ENCODE measurements around the gene SHLD1.

SHLD1 gene

GRCh38 chr20:5848711-5849505 lies 98.7 kb downstream of the SHLD1 start:
- no peak for DNase-seq (ENCODE audit: low spot score)

- no peak for DNase-seq (ENCODE audit: low spot score)
Observed at GRCh38 chr20:5855939-5856338, 105.7 kb downstream of the SHLD1 start.

GRCh38 chr20:5859608-5860007 lies 109.4 kb downstream of the SHLD1 start:
- DNase-seq (ENCODE audit: low spot score) = no peak

- DNase-seq (ENCODE audit: low spot score) = no peak
Observed at GRCh38 chr20:5862703-5863039, 112.5 kb downstream of the SHLD1 start.

- no peak for DNase-seq (ENCODE audit: low spot score)
Observed at GRCh38 chr20:5863040-5863833, 113.0 kb downstream of the SHLD1 start.

GRCh38 chr20:5864428-5864827 lies 114.2 kb downstream of the SHLD1 start:
- DNase-seq (ENCODE audit: low spot score) = no peak

- no peak for DNase-seq (ENCODE audit: low spot score)
Observed at GRCh38 chr20:5864873-5865587, 114.8 kb downstream of the SHLD1 start.

GRCh38 chr20:5865604-5866003 lies 115.4 kb downstream of the SHLD1 start:
- no peak for DNase-seq (ENCODE audit: low spot score)

GRCh38 chr20:5870568-5870981 lies 120.4 kb downstream of the SHLD1 start:
- DNase-seq (ENCODE audit: low spot score) = no peak

- no peak for DNase-seq (ENCODE audit: low spot score)
Observed at GRCh38 chr20:5871459-5872410, 121.5 kb downstream of the SHLD1 start.

- no peak for DNase-seq (ENCODE audit: low spot score)
Observed at GRCh38 chr20:5877128-5877527, 126.9 kb downstream of the SHLD1 start.

- DNase-seq (ENCODE audit: low spot score) = no peak
Observed at GRCh38 chr20:5880326-5880725, 130.1 kb downstream of the SHLD1 start.

- no peak for DNase-seq (ENCODE audit: low spot score)
Observed at GRCh38 chr20:5881703-5882102, 131.5 kb downstream of the SHLD1 start.

GRCh38 chr20:5882166-5882565 lies 132.0 kb downstream of the SHLD1 start:
- DNase-seq (ENCODE audit: low spot score) = no peak

GRCh38 chr20:5884465-5885335 lies 134.5 kb downstream of the SHLD1 start:
- no peak for DNase-seq (ENCODE audit: low spot score)

GRCh38 chr20:5885866-5886265 lies 135.7 kb downstream of the SHLD1 start:
- DNase-seq (ENCODE audit: low spot score) = no peak

- DNase-seq (ENCODE audit: low spot score) = no peak
Observed at GRCh38 chr20:5886788-5887187, 136.6 kb downstream of the SHLD1 start.

- no peak for DNase-seq (ENCODE audit: low spot score)
Observed at GRCh38 chr20:5887386-5887785, 137.2 kb downstream of the SHLD1 start.

GRCh38 chr20:5888041-5888440 lies 137.8 kb downstream of the SHLD1 start:
- DNase-seq (ENCODE audit: low spot score) = no peak

GRCh38 chr20:5890773-5891441 lies 140.7 kb downstream of the SHLD1 start:
- DNase-seq (ENCODE audit: low spot score) = no peak
